Adrenal gland (tissue), 5 donors: ENCODE results near the gene PAX7.

ENCODE experiments used
- CTCF ChIP-seq, 6 experiments: fragments of 450-650 bp in 4 of 6; fragments of 200-600 bp in 2 of 6; sonication (generic) in 1 of 6; IDR thresholded peaks; 1 replicate in 5 of 6; 2 replicates in 1 of 6; pipeline versions ENCODE4 v1.5.1 to v1.8.0; 2016 to 2021; ENCODE audit warnings: antibody characterized with exemption in 6 of 6, mild to moderate bottlenecking in 2 of 6, moderate library complexity in 1 of 6
- POLR2A ChIP-seq, 2 donors: fragments of 450-650 bp; IDR thresholded peaks; one replicate each; pipeline ENCODE4 v1.6.1; 2017; ENCODE audit warnings: antibody characterized with exemption in 2 of 2, mild to moderate bottlenecking in 2 of 2, moderate library complexity in 1 of 2
- donor health status: DM: no; HTN: no; CAD: no.

GRCh38 chr1:18781031-18781430 lies 150.4 kb downstream of the PAX7 start:
- TF ChIP-seq CTCF (IDR thresholded peaks at IDR 0.05): no peak
- TF ChIP-seq POLR2A (IDR thresholded peaks at IDR 0.05): no peak
